Duodenal mucosa (tissue), 2 donors: ENCODE data around the gene ST7.

Experiments
- H3K27ac ChIP-seq: one replicate; pipeline ENCODE4 v1.7.0; 2013; ENCODE audit warnings: low read depth, low read length
- H3K27me3 ChIP-seq, 2 donors: one replicate each; pipeline ENCODE4 v1.7.0; 2013; ENCODE audit warnings: low read length in 2 of 2, control low read depth in 1 of 2; ENCODE audit not compliant: insufficient read depth in 2 of 2, control insufficient read depth in 1 of 2
- H3K36me3 ChIP-seq, 2 donors: one replicate each; pipeline ENCODE4 v1.7.0; 2013; ENCODE audit warnings: low read length in 2 of 2, control low read depth in 1 of 2; ENCODE audit not compliant: insufficient read depth in 2 of 2, control insufficient read depth in 1 of 2
- H3K4me1 ChIP-seq, 2 donors: one replicate each; pipeline ENCODE4 v1.7.0; 2013; ENCODE audit warnings: low read length in 2 of 2, control low read depth in 1 of 2; ENCODE audit not compliant: insufficient read depth in 2 of 2, control insufficient read depth in 1 of 2
- H3K4me3 ChIP-seq, 2 donors: one replicate each; pipeline ENCODE4 v1.7.0; 2013; ENCODE audit warnings: low read length in 2 of 2, low read depth in 1 of 2
- H3K9ac ChIP-seq, 2 donors: one replicate each; pipeline ENCODE4 v1.7.0; 2013; ENCODE audit warnings: low read length in 2 of 2, low read depth in 1 of 2
- H3K9me3 ChIP-seq, 2 donors: one replicate each; pipeline ENCODE4 v1.7.0; 2013; ENCODE audit warnings: low read length in 2 of 2, control low read depth in 1 of 2; ENCODE audit not compliant: control insufficient read depth in 1 of 2

ST7 gene

DNA sequence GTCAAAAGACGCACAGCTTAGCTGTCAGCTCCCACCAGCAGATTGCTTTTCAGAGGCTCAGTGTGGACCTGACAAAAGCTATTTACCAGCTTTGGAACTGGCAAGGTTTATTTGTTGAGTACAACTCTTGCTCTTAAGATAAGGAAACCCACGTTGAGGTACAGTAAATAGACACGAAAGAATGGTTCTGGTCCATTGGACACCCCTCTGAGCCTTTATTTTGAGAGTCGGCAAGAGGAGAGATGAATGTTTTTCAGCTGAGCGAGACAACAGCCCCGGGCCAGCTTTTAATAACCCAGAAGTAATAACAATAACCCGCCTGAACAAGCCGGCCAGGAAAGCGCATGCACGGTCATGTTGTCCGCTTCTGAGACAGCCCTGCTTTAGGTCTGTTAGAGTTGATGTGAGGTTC is 320.5 kb downstream of the ST7 start:
- H3K27ac ChIP-seq, result no peak overlapping the region
- H3K9me3 ChIP-seq, result no peaks in the 10 kb centered on the region
- H3K9ac ChIP-seq, result no peak overlapping the region
- H3K4me1 ChIP-seq, result no peaks in the 10 kb centered on the region
- H3K36me3 ChIP-seq, result no peaks in the 10 kb centered on the region
- peaks cover 0 to 10% of the 10 kb centered on the region in 2 donors for H3K27me3 ChIP-seq
- no peak overlapping the region for H3K4me3 ChIP-seq

DNA sequence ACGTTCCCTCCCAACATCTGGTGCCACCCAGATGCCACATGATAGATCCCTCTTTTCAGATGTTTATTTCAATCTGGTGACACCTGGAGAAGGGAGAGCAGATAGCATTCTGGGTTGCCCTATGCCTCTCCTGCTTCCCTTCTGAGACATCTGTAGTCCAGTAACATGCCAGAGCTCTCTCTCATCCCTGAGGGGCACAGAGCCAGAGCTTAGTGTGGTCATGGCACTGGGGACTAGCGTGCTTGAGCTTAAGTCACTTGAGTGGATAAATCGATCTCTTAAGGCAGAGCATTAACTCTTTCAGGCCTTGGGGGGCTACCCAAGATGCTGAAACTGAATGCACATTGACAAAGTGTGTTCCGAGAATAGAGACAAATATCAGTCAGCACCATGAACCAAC is 321.6 kb downstream of the ST7 start:
- Histone ChIP-seq H3K4me1 (no peaks in the 10 kb centered on the region), H3K9me3 (no peaks in the 10 kb centered on the region), H3K36me3 (no peaks in the 10 kb centered on the region), H3K27me3 (peaks cover 0 to 6% of the 10 kb centered on the region in 2 donors), H3K4me3 (no peak overlapping the region), H3K9ac (no peak overlapping the region), H3K27ac (no peak overlapping the region)

DNA sequence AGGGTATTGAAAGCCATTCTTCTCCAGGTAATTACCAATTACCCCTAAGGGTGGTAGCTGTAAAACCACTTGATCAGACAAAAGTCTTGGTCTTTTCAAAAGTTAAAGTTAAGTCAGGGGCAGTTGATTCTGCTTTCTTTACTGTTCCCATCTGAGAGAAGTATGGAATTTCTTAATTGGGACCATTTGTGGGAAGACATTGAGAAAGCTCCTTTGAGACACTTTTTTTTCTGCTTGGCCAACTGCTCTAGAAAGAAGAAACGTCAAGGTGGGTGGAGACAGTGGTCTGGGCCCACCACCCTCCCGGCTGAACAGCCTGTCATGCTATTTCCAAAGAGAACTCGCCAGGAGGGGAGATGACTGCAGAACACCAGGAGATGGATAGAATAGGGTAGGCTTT is 324.3 kb downstream of the ST7 start:
- Histone ChIP-seq H3K9me3 (no peaks in the 10 kb centered on the region), H3K4me3 (no peak overlapping the region), H3K27me3 (peaks cover 0 to 3% of the 10 kb centered on the region in 2 donors), H3K27ac (no peak overlapping the region), H3K4me1 (no peaks in the 10 kb centered on the region), H3K36me3 (no peaks in the 10 kb centered on the region), H3K9ac (no peak overlapping the region)

DNA sequence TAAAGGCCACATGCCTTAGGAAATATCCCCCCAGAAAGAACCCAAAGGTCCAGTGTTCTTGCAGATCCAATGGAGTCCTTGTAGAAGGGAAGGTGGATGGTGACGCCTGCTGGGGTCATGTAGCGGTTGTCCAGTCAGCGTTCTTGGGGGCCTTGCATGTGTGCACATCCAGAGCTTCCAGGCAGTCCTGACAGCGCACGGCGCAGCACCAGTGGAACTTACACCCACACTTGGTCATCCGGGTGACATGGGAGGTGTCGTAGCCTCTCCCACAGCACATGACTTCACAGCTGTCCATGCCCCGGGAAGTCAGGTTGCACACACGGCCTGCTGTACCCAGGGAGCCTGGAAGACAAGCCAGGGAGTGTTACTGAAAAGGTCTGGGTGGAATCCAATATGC is 324.7 kb downstream of the ST7 start:
- Histone ChIP-seq H3K9ac (no peak overlapping the region), H3K27ac (no peak overlapping the region), H3K27me3 (peaks cover 0 to 3% of the 10 kb centered on the region in 2 donors), H3K4me3 (no peak overlapping the region), H3K36me3 (no peaks in the 10 kb centered on the region), H3K9me3 (no peaks in the 10 kb centered on the region), H3K4me1 (no peaks in the 10 kb centered on the region)

DNA sequence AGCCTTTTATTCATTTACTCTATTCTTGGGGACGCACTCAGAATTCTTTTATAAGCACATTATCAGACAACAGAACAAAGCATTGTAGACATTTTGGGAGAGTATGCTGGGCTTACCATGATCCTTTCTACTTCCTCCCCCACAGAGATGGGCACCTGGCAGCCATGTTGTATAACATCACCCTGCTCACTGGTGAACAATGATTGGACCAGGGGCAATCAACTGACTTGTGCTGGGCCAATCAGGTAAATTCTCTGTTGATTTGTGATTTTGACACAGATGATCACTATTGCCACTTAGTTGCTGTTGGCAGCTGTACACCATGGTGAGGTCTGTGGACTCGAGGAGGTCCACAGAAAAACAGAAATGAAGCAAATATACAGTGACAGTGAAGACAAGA is 325.9 kb downstream of the ST7 start:
- Histone ChIP-seq H3K27me3 (peaks cover 0 to 3% of the 10 kb centered on the region in 2 donors), H3K4me1 (no peaks in the 10 kb centered on the region), H3K27ac (no peak overlapping the region), H3K36me3 (no peaks in the 10 kb centered on the region), H3K9me3 (no peaks in the 10 kb centered on the region), H3K9ac (no peak overlapping the region), H3K4me3 (no peak overlapping the region)
